GM21381 (cell line): ENCODE data around the gene GOLGB1.
"Not testable (repeated sequence)": the region's sequence is repeated elsewhere in the genome, so short reads cannot be mapped to it uniquely, and the experiment has no call there.

ENCODE experiments used
- ATAC-seq: cut with Tn5 transposase; IDR thresholded peaks from one replicate; pipeline ENCODE4 v1.9.1; 2021; ENCODE audit warnings: mild to moderate bottlenecking, moderate library complexity; ENCODE audit not compliant: unreplicated experiment

GOLGB1 gene, protein sequence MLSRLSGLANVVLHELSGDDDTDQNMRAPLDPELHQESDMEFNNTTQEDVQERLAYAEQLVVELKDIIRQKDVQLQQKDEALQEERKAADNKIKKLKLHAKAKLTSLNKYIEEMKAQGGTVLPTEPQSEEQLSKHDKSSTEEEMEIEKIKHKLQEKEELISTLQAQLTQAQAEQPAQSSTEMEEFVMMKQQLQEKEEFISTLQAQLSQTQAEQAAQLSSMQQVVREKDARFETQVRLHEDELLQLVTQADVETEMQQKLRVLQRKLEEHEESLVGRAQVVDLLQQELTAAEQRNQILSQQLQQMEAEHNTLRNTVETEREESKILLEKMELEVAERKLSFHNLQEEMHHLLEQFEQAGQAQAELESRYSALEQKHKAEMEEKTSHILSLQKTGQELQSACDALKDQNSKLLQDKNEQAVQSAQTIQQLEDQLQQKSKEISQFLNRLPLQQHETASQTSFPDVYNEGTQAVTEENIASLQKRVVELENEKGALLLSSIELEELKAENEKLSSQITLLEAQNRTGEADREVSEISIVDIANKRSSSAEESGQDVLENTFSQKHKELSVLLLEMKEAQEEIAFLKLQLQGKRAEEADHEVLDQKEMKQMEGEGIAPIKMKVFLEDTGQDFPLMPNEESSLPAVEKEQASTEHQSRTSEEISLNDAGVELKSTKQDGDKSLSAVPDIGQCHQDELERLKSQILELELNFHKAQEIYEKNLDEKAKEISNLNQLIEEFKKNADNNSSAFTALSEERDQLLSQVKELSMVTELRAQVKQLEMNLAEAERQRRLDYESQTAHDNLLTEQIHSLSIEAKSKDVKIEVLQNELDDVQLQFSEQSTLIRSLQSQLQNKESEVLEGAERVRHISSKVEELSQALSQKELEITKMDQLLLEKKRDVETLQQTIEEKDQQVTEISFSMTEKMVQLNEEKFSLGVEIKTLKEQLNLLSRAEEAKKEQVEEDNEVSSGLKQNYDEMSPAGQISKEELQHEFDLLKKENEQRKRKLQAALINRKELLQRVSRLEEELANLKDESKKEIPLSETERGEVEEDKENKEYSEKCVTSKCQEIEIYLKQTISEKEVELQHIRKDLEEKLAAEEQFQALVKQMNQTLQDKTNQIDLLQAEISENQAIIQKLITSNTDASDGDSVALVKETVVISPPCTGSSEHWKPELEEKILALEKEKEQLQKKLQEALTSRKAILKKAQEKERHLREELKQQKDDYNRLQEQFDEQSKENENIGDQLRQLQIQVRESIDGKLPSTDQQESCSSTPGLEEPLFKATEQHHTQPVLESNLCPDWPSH (N-terminal part only)

DNA sequence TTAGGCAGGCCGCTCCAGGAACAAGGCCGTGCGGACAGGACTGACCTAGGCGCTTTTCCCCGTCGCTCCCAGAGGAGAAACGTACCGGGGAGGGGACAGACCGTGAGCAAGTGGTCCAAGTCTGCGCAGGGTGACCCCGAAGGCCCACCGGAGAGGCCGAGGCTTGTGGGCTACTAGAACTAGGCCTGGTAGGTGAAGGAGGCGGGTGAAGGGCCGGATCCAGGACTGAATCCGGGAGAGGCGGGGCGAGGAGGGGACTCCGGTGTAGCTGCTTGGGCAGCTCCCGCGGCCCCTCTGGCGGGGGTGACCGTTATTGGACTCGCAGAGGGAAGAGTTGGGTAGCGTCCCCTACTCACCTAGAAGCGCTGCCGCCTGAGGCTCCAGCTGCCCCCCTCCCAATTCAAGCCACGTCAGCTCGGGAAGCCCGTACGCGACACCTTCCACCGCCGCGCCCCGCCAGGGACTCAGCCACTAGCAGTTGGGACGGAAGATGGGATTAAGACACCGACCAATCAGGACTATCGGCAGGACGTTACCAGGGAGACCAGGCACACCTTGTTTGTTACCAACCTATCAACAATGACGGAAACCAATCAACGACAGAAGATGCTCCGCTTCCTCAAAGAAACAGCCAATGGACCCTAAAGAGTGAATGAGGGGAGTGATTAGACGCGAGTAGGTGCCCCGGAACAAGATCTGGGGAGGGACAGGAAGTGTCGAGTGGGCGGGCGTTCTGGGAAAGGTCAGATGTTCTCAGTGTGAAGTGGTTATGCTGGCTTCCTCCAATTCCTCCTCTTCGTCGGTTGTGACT lies at the start of gene GOLGB1:
TSS of gene GOLGB1 (minus strand) at position 466 of the 811 bp plus-strand sequence. CDS start 18,770 bp downstream, outside the sequence.
- peak; percentile 95 for ATAC-seq

DNA sequence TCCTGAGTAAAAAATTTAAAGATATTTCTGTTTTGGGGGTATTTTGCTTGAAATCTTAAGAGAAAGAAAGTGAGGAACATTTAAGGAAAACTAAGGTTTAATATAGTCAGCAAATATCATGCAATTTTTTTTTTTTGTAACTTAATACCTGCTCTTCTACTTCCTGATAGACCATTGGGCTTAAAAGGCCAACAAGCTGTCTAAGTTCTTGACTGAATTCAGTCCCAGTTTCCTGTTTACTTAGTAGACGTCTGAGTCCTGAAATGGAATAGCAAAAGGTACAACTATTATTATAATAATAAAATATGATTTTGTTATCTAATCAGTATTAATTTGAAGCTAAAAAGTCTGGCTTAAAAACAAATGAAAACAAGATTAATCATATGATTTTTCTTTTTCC lies 47.4 kb upstream of the GOLGB1 start:
- ATAC-seq: no peak

DNA sequence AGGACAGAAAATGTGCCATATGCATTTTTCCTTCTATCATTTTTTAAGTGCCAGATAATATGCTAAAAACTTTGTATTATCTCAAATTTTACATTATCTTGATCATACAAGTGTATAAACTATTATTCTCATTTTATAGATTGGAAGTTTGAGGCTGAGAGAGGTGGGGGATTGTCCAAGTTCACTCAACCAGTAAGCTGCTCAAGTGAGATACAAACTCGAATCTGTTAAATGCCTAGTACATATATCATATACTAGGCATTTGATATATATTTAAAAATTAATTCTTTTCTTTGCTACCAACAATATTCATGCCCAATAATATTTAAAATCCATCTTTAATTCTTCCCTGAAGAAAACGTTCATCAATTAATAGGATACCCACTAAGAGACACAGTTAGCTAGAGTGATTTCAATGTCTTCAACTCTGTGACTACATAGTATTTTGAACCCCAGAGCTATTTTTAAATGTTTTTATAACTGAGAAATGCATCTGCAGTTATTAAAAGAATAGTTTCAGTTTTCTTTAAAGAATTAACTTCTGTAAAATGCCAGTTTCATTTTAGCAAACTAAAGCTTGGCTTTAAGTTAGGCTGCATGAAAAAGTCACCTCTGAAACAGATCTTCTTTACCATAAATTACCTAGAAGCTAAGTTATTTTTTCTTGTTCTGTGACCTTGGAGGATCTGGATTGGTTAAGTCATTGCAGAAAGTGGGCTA lies 44.9 kb upstream of the GOLGB1 start:
- ATAC-seq: no peak

DNA sequence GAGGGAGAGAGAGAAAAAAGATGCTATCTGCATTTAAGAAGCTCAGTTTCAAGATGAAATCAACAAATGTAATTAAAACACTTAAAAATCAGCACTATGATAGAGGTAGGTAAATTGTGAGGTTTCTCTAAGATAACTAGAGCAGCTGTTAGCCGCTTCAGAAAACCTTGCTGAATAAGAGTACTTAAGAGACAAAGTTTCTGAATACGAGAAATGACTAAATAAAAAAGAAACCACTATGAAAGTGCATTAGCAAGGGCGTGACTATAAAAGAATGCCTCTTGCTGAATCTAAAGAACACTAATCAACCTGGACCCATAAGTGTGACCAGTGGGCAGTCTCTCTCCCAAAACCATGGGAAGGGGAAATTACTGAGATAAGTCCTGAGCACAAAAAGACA lies 43.5 kb upstream of the GOLGB1 start:
- no peak for ATAC-seq

DNA sequence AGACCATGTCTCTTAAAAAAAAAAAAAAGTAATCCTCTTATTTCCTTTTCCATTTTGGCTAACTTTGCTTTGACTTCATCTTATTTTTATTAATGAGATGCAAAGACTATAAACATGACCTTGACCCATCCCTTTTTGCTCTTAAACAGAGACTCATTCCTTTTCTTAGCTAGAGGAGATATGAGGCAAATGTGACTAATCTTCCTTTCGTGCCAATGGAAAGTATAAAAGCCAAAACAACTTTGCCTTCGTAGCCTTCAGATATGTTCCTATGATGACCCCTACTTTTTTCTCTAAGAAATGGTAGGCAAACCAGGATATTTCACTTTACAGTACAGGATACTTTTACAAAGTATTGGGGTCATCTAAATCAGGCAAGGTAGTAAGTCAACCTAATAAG lies 36.9 kb upstream of the GOLGB1 start:
- ATAC-seq: no peak

DNA sequence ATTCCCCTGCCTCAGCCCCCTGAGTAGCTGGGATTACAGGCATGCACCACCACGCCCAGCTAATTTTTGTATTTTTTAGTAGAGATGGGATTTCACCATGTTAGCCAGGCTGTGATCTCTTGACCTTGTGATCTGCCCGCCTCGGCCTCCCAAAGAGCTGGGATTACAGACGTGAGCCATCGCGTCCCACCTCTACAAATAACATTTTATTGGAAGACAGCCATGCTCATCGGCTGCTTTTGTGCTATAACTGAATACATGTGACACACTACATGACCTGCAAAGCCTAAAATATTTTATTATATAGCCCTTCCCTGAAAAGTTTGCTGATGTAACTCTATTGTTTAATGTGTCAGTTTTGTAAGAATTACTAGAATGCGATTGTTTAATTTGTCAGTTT lies 33.2 kb upstream of the GOLGB1 start:
- not testable (repeated sequence) for ATAC-seq

DNA sequence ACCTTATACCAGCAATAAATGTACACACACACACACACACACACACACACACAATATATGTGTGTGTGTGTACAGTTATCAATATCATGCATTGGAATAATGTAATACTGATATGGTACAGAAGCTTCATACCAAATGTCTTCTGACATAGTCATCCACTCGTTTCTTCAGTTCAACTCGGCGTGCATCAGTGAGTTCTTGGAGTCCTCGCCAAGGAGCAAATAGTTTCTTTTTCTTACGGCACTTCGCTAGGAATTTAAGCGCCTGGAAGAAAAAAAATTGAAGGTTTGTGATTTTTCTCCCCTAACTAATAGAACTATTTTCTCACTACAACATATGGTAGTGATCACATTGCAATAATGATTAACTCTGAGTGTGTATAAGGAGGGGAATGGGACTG lies 32.1 kb upstream of the GOLGB1 start:
- ATAC-seq: no peak

DNA sequence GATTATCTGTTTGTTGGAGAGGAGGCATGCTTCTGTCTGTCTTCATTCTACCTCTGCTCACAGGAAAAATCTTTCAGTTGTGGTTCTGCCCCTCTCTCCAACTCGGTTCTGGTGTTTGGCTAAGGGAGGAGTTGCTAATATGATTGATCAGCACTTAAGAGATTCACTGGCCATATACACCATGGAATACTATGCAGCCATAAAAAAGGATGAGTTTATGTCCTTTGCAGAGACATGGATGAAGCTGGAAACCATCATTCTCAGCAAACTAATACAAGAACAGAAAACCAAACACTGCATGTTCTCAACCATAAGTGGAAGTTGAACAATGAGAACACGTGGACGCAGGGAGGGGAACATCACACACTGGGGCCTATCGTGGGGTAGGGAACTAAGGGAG lies 25.6 kb upstream of the GOLGB1 start:
- not testable (repeated sequence) for ATAC-seq

DNA sequence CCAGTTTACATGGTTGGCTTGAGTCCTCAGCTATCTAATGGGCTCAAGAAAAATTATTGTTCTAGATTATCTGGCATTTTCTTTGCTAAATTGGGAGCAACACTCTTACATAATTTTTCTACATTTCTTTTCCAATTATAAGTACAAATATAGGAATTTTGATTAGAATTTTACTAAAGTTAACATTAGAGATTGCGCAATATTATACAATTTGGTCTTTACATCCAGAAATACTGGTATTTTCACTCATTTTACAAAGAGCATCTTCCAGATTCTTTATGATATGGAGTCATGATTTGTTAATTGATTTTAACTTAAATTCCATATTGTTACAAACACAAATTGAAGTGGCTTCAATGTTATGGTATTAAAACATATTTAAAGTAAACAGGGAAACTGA lies 19.7 kb upstream of the GOLGB1 start:
- no peak for ATAC-seq

DNA sequence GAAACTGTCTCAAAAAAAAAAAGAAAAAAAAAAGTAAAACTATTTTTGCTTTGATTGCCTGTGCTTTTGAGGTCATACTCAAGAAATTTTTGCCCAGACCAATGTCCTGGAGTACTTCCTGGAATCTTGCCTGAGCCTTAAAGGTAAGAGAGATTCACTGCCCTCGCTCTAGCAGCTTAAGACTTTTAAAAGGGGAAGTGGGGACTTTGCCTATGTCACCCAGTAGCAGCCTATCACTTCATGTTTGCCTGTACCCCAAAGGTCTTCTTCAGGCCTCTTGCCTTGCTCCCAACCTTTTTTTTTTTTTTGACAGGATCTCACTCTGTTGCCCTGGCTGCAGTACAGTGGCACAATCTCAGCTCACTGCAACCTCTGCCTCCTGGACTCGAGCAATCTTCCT lies 18.9 kb upstream of the GOLGB1 start:
- no peak for ATAC-seq

DNA sequence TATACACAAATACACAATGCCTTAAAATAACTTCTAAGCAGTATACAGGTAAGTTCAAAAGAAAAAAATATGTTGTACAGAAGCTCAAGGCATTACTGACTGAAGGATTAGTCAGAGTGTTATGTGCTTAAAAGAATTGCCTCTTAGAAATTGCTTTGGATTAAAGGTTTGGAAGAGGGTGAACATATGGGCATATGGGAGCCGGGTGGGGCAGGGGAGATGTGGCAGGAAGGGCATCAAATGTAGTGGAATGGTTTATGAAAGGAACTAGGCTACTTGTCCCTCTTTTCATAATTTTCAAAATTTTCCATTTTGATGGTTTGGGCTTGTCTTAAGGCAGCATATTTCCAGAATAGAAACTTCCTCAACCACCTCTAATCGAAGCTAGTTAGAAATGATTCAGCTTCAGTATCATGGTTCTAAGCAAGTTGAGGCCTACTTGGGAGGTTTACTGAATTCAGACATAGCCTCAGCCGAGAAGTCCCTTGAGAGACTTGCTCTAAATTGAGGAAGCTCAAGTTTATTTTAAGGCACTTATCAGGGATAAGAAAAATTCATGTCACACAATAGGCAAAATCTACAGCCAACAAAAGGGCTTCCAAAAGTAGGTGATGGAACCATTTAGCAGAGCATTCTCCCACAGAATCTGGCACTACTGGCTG lies 10.1 kb upstream of the GOLGB1 start:
- ATAC-seq: no peak

DNA sequence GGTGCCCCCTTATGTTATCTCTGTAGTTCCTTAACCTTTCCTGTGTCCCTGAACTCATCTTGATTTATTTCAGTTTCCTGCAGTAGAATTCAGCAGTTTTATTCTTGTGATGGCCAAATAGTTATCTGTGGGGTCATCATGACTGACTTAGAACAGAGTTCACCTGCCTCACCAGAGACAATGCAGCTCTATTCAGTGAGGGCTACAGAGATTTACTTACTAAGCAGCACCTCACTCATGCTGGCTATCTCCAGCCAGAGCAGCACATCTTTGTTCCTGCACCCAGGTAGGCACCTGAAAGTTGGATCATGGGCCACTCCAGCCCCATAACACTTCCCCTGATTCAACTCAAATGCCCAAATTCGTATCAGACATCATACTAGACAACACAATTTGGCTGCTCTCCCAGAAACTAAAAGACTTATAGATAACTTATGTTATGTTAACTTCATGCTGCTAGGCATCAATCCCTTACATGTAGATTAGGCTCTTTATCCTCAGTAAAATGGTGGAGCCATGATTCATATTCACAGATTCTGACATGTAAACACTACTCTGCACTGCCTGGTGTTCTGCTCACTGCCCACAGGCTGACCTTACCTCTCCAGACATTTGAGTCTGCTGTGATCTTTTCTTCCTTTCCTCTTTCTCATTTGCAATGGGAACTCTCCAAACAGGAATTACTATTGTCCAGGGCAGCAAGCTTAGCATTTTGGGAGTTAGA lies 9.3 kb upstream of the GOLGB1 start:
- ATAC-seq: no peak

DNA sequence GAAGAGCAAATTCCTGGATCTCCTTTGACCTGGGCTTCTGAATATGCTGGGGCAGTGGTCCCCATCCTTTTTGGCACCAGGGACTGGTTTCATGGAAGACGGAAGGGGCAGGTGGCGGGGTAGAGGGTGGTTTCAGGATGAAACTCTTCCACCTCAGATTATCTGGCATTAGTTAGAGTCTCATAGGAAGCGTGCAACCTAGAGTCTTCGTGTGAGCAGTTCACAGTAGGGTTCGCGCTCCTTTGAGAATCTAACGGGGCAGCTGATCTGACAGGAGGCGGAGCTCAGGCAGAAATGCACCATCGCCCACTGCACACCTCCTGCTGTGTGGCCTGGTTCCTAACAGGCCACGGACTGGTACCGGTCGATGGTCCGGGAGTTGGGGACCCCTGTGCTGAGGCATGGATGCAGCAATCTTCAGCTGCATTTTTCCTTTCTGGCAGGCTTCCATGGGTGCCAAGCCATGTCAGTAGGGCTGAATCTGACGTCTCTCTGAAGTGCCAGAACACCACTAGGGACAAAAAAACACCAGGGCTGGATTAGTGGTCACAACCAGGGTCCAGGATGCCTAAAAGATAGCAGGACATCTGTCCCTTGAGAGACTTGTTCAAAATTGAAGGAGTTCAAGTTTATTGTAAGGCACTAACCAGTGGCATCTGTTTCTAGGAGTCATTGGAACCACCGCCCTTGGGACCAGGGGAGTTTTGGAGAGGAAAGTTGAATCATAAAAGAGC lies 8.4 kb upstream of the GOLGB1 start:
- no peak for ATAC-seq

DNA sequence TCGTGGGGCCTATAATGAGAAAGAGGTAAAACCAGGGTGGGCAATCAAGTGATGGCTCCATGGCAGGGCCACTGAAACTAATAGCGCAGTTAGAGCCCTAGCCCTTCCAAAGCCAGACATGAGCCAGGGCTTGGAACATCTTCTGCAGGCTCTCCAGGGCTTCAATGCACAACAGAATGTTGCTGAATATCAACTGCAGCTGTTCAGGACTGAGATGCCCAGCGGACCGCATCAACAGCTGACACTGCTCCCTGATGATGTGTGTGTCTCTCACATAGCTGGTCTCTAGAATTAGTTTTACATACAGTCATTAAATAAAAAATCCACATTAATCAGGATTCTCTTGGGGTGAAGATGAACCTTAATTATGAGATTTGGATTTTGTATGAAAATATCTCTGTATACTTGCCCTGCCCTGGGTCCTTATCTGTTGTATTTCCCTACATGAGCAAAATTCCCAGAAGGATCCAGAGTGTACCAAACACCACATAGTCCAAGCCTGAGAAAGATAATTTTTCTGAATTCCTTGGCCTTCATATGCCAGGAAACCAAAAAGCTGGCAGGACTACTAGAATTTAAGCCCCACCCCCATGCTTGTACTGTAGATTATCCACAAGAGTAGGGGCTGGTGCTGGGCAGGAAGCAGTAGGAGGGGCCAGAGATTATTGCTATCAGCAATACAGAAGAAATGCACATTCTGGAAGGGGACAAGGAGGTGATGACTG lies 7.7 kb upstream of the GOLGB1 start:
- ATAC-seq: no peak

DNA sequence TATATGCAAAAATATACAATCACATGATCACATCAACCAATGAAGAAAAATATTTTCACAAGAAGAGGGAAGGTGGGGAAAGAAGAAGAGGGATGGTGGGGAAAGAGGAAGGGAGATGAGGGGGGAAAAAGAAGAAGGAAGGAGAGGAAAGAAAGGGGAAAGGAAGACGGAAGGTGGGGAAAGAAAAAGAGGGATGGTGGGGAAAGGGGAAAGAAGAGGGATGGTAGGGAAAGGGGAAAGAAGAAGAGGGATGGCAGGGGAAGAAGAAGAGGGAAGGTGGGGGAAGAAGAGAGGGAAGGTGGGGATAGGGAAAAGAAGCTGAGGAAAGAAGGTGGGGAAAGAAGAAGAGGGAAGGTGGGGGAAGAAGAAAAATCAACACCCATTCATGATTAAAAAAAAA lies 3.2 kb upstream of the GOLGB1 start:
- ATAC-seq: no peak

DNA sequence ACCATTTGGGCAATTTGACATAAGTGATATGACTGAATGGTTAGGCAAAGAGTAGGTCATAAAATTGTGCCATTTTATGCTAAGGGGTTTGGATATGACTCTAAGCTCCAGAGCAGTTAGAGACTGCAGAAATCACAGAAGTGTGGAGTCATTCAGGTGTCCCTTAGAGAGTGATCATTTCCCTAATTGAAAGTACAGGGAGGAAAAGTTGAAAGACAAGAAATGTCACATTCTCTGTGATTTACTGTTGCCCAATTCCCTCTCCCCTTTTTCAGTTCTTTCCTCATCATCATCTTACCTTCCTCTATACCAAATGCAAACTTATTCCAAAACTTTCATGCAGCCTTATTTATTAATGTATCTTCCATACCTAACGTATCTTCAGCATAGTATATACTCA lies 2.7 kb upstream of the GOLGB1 start:
- ATAC-seq: no peak

DNA sequence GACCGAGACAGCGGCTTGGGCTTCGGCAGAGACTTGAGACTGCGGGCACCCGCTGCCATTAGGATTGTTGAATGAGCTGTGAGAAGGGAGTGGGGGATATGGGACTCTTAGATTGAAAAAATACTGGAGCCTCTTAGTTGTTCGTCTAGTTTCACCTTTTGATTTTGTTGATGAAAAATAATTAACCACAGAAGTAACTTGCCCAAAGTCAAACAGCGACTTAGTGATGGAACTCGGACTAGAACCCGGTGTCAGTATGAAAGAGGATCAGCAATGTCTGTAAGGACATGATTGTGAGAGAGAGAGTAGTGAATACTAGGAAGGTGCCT lies 510 bp upstream of the GOLGB1 start:
- ATAC-seq: no peak
